Measurements from ENCODE around the gene CYP3A7.
"Not testable (repeated sequence)": the region's sequence is repeated elsewhere in the genome, so short reads cannot be mapped to it uniquely, and the experiment has no call there.

The CYP3A7 gene

GRCh38 chr7:99734987-99735386 is at the start of gene CYP3A7:
CYP3A7 (minus strand) TSS chr7:99735196; CDS start chr7:99735093, 103 bp downstream.
- DNase-seq: no peak

- no peak for DNase-seq
These were observed 49.0 kb upstream of the CYP3A7 start, which contains the start of gene CYP3A4 for GRCh38 chr7:99784007-99784406. CYP3A4 (minus strand) TSS chr7:99784184; CDS start chr7:99784081, 103 bp downstream.

GRCh38 chr7:99782012-99782953 is 47.3 kb upstream of the CYP3A7 start:
- DNase-seq: no peak

- DNase-seq: no peak
These were observed 45.6 kb upstream of the CYP3A7 start for GRCh38 chr7:99780588-99780987.

- no peak for DNase-seq
These were observed 45.0 kb upstream of the CYP3A7 start for GRCh38 chr7:99779949-99780348.

GRCh38 chr7:99778880-99779279 is 43.9 kb upstream of the CYP3A7 start:
- no peak for DNase-seq

GRCh38 chr7:99773395-99773794 is 38.4 kb upstream of the CYP3A7 start:
- DNase-seq: not testable (repeated sequence)

- no peak for DNase-seq
These were observed 37.6 kb upstream of the CYP3A7 start for GRCh38 chr7:99772565-99772964.

- DNase-seq: not testable (repeated sequence)
These were observed 34.5 kb upstream of the CYP3A7 start for GRCh38 chr7:99769494-99769893.

- no peak for DNase-seq
These were observed 33.5 kb upstream of the CYP3A7 start for GRCh38 chr7:99768471-99768870.

GRCh38 chr7:99767662-99768061 is 32.7 kb upstream of the CYP3A7 start:
- DNase-seq: no peak

GRCh38 chr7:99766484-99767099 is 31.6 kb upstream of the CYP3A7 start:
- DNase-seq: no peak

GRCh38 chr7:99764478-99764877 is 29.5 kb upstream of the CYP3A7 start:
- DNase-seq: no peak

- DNase-seq: no peak
These were observed 27.8 kb upstream of the CYP3A7 start for GRCh38 chr7:99762680-99763327.

- no peak for DNase-seq
These were observed 20.1 kb upstream of the CYP3A7 start for GRCh38 chr7:99755085-99755484.

GRCh38 chr7:99752356-99752755 is 17.4 kb upstream of the CYP3A7 start:
- no peak for DNase-seq

- DNase-seq: not testable (repeated sequence)
These were observed 16.5 kb upstream of the CYP3A7 start for GRCh38 chr7:99751322-99752052.

- no peak for DNase-seq
These were observed 14.0 kb upstream of the CYP3A7 start for GRCh38 chr7:99748846-99749579.

GRCh38 chr7:99746915-99747314 is 11.9 kb upstream of the CYP3A7 start:
- DNase-seq: not testable (repeated sequence)

- DNase-seq: not testable (repeated sequence)
These were observed 10.4 kb upstream of the CYP3A7 start for GRCh38 chr7:99745395-99745794.

GRCh38 chr7:99742737-99743394 is 7.9 kb upstream of the CYP3A7 start:
- DNase-seq: no peak

- DNase-seq: no peak
These were observed 6.4 kb upstream of the CYP3A7 start for GRCh38 chr7:99741441-99741795.

Data from NCI-H1417 treated with DMSO at 0.1 percent for 48 hours (cell line).